ENCODE measurements around the gene SLC20A1. TPM values are rescaled to one million over a fixed set of nuclear protein-coding genes. Genes with fewer than 3 reads are reported as not detected.
A peak's percentile ranks its signal among the peaks of the same experiment; 100 is the strongest.
"Not testable (repeated sequence)": the region's sequence is repeated elsewhere in the genome, so short reads cannot be mapped to it uniquely, and the experiment has no call there.

SLC20A1 gene
- total RNA-seq, 2 donors from 2014 or later: 113 to 130 TPM

GRCh38 chr2:112665113-112665780, 19.5 kb downstream of the SLC20A1 start:
- Mint-ChIP-seq H3K4me1 (peaks cover 13% of the 10 kb centered on the region), H3K27ac (peak overlapping the region; percentile 24), H3K36me3 (ENCODE audit: low read depth) (peaks cover 5% of the 10 kb centered on the region)

DNA sequence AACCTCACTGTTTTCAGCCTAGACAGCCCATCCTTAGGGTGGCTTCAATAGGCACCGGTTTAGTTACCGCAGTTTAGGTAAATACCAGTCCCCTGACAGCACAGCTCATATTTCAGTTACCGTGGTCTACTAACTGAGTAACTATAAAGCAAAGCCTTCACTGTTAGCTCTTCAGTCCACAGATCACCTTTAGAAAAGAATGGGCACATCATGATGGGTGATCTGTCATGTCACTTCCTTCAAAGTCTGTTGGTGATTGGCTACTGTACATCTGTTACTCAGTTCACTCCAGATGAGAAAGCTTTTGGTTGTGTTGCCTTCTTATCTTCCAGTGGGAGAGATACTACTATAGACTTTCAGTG, 21.0 kb downstream of the SLC20A1 start:
- DNase-seq (no peak), ATAC-seq (no peak)
- H3K9me3 ChIP-seq (ENCODE audit: control insufficient read depth, low read length, poor library complexity, severe bottlenecking): no peaks in the 10 kb centered on the region
- Mint-ChIP-seq H3K4me1 (peaks cover 6% of the 10 kb centered on the region), H3K4me3 (no peak overlapping the region), H3K36me3 (ENCODE audit: low read depth) (peaks cover 2% of the 10 kb centered on the region), H3K27me3 (no peaks in the 10 kb centered on the region), H3K27ac (no peak overlapping the region)

More at GRCh38 chr2:112665113-112665780, 19.5 kb downstream of the SLC20A1 start:
- H3K27me3 Mint-ChIP-seq: no peaks in the 10 kb centered on the region
- H3K9me3 ChIP-seq (ENCODE audit: control insufficient read depth, low read length, poor library complexity, severe bottlenecking): no peaks in the 10 kb centered on the region
- ATAC-seq (no peak), DNase-seq (no peak)
- H3K4me3 Mint-ChIP-seq: no peak overlapping the region

- not testable (repeated sequence) for H3K27me3 Mint-ChIP-seq; H3K27ac Mint-ChIP-seq; DNase-seq; H3K4me3 Mint-ChIP-seq; ATAC-seq; H3K4me1 Mint-ChIP-seq; H3K9me3 ChIP-seq (ENCODE audit: control insufficient read depth, low read length, poor library complexity, severe bottlenecking); H3K36me3 Mint-ChIP-seq (ENCODE audit: low read depth)
Measured at GRCh38 chr2:112667540-112667939, 21.8 kb downstream of the SLC20A1 start.

DNA sequence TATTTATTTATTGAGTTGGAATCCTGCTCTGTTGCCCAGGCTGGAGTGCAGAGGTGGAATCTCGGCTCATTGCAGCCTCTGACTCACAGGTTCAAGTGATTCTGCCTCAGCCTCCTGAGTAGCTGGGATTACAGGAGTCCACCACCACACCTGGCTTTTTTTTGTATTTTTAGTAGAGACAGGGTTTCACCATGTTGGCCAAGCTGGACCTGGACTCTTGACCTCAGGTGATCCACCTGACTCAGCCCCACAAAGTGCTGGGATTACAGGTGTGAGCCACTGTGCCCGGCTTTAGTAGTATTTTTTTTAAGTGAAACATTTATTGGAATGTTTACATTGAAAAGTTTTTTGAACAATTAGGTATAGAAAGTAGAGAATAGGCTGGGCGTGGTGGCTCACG, 23.9 kb downstream of the SLC20A1 start:
- peaks cover under 1% of the 10 kb centered on the region for H3K36me3 Mint-ChIP-seq (ENCODE audit: low read depth)
- H3K4me3 Mint-ChIP-seq: no peak overlapping the region
- no peak overlapping the region for H3K27ac Mint-ChIP-seq
- DNase-seq (no peak), ATAC-seq (no peak)
- peaks cover 10% of the 10 kb centered on the region for H3K27me3 Mint-ChIP-seq
- no peaks in the 10 kb centered on the region for H3K9me3 ChIP-seq (ENCODE audit: control insufficient read depth, low read length, poor library complexity, severe bottlenecking)
- peaks cover 4% of the 10 kb centered on the region for H3K4me1 Mint-ChIP-seq

GRCh38 chr2:112670252-112671022, 24.7 kb downstream of the SLC20A1 start:
- ATAC-seq (no peak), DNase-seq (no peak)
- Mint-ChIP-seq H3K27me3 (peaks cover 10% of the 10 kb centered on the region), H3K27ac (no peak overlapping the region), H3K4me1 (peaks cover 1% of the 10 kb centered on the region), H3K36me3 (ENCODE audit: low read depth) (no peaks in the 10 kb centered on the region), H3K4me3 (no peak overlapping the region)
- H3K9me3 ChIP-seq (ENCODE audit: control insufficient read depth, low read length, poor library complexity, severe bottlenecking): no peaks in the 10 kb centered on the region

- H3K27me3 Mint-ChIP-seq: peaks cover 10% of the 10 kb centered on the region
- H3K4me3 Mint-ChIP-seq: no peak overlapping the region
- H3K4me1 Mint-ChIP-seq: no peaks in the 10 kb centered on the region
- no peaks in the 10 kb centered on the region for H3K36me3 Mint-ChIP-seq (ENCODE audit: low read depth)
- no peak for DNase-seq
- no peak overlapping the region for H3K27ac Mint-ChIP-seq
- no peaks in the 10 kb centered on the region for H3K9me3 ChIP-seq (ENCODE audit: control insufficient read depth, low read length, poor library complexity, severe bottlenecking)
- ATAC-seq: no peak
Measured at GRCh38 chr2:112671801-112672200, 26.1 kb downstream of the SLC20A1 start.

- ATAC-seq: no peak
- no peaks in the 10 kb centered on the region for H3K9me3 ChIP-seq (ENCODE audit: control insufficient read depth, low read length, poor library complexity, severe bottlenecking)
- peaks cover 10% of the 10 kb centered on the region for H3K27me3 Mint-ChIP-seq
Measured at GRCh38 chr2:112673008-112673407, 27.3 kb downstream of the SLC20A1 start.

GRCh38 chr2:112674229-112674628, 28.5 kb downstream of the SLC20A1 start:
- no peak overlapping the region for H3K4me3 Mint-ChIP-seq
- H3K27me3 Mint-ChIP-seq: peaks cover 10% of the 10 kb centered on the region
- H3K4me1 Mint-ChIP-seq: no peaks in the 10 kb centered on the region
- H3K27ac Mint-ChIP-seq: no peak overlapping the region
- no peak for DNase-seq
- peak; percentile 30 for ATAC-seq
- no peaks in the 10 kb centered on the region for H3K9me3 ChIP-seq (ENCODE audit: control insufficient read depth, low read length, poor library complexity, severe bottlenecking)
- no peaks in the 10 kb centered on the region for H3K36me3 Mint-ChIP-seq (ENCODE audit: low read depth)

More at GRCh38 chr2:112673008-112673407, 27.3 kb downstream of the SLC20A1 start:
- Mint-ChIP-seq H3K4me3 (no peak overlapping the region), H3K36me3 (ENCODE audit: low read depth) (no peaks in the 10 kb centered on the region), H3K4me1 (no peaks in the 10 kb centered on the region), H3K27ac (no peak overlapping the region)
- DNase-seq: no peak

- DNase-seq: no peak
- H3K4me3 Mint-ChIP-seq: no peak overlapping the region
- peaks cover 2% of the 10 kb centered on the region for H3K36me3 Mint-ChIP-seq (ENCODE audit: low read depth)
- H3K27me3 Mint-ChIP-seq: no peaks in the 10 kb centered on the region
- no peak overlapping the region for H3K27ac Mint-ChIP-seq
- peaks cover 8% of the 10 kb centered on the region for H3K4me1 Mint-ChIP-seq
- ATAC-seq: no peak
- no peaks in the 10 kb centered on the region for H3K9me3 ChIP-seq (ENCODE audit: control insufficient read depth, low read length, poor library complexity, severe bottlenecking)
Measured at GRCh38 chr2:112679484-112679883, 33.7 kb downstream of the SLC20A1 start.

DNA sequence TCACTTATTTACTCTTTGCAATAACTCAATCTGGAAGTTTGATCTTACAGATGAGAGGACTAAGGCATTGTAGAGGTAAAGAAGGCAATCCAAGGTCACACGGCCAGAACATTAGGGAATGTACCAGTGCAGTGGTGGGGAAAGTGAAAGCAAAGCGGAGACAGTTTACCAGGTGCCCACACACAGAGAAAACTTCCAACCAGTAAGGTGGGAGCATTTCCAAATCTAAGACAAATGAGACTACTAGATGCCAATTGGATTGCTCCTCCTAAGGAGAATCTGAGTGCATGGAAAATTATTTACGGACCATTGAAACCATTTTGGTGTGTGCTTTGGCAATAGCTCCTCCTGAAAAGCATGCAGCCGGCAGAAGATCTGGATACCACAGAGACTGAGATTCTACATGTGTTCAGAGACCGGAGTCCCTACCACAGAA, 34.9 kb downstream of the SLC20A1 start:
- DNase-seq (no peak), ATAC-seq (no peak)
- no peaks in the 10 kb centered on the region for H3K9me3 ChIP-seq (ENCODE audit: control insufficient read depth, low read length, poor library complexity, severe bottlenecking)
- peaks cover 12% of the 10 kb centered on the region for H3K4me1 Mint-ChIP-seq
- H3K27me3 Mint-ChIP-seq: no peaks in the 10 kb centered on the region
- H3K27ac Mint-ChIP-seq: peak overlapping the region; percentile 47
- peaks cover 2% of the 10 kb centered on the region for H3K36me3 Mint-ChIP-seq (ENCODE audit: low read depth)
- H3K4me3 Mint-ChIP-seq: no peak overlapping the region

GRCh38 chr2:112682101-112682500, 36.4 kb downstream of the SLC20A1 start:
- Mint-ChIP-seq H3K27ac (no peak overlapping the region), H3K36me3 (ENCODE audit: low read depth) (peaks cover 2% of the 10 kb centered on the region), H3K4me1 (peaks cover 12% of the 10 kb centered on the region), H3K4me3 (no peak overlapping the region), H3K27me3 (no peaks in the 10 kb centered on the region)
- H3K9me3 ChIP-seq (ENCODE audit: control insufficient read depth, low read length, poor library complexity, severe bottlenecking): no peaks in the 10 kb centered on the region
- ATAC-seq (no peak), DNase-seq (no peak)

- no peak for DNase-seq
- no peak overlapping the region for H3K27ac Mint-ChIP-seq
- peaks cover 2% of the 10 kb centered on the region for H3K36me3 Mint-ChIP-seq (ENCODE audit: low read depth)
- H3K4me3 Mint-ChIP-seq: no peak overlapping the region
- no peaks in the 10 kb centered on the region for H3K9me3 ChIP-seq (ENCODE audit: control insufficient read depth, low read length, poor library complexity, severe bottlenecking)
- H3K4me1 Mint-ChIP-seq: peaks cover 12% of the 10 kb centered on the region
- ATAC-seq: no peak
- no peaks in the 10 kb centered on the region for H3K27me3 Mint-ChIP-seq
Measured at GRCh38 chr2:112683550-112684414, 38.0 kb downstream of the SLC20A1 start.

DNA sequence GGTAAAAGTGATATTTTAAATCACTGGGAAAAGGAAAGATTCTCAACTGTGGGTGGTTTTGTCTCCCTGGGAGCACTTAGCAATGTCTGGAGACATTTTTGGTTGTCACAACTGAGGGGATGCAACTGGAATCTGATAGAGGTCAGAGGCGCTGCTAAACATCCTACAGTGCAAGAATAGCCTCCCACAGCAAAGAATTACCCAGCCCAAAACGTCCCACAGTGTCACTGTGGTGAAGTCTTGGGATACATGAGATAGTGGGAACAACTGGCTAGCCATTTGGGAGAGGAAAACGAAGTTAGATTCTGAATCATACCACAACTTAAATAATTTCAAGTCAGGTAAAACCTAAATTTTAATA, 38.7 kb downstream of the SLC20A1 start:
- Mint-ChIP-seq H3K36me3 (ENCODE audit: low read depth) (peaks cover 2% of the 10 kb centered on the region), H3K4me1 (peaks cover 12% of the 10 kb centered on the region), H3K27ac (no peak overlapping the region), H3K4me3 (no peak overlapping the region), H3K27me3 (no peaks in the 10 kb centered on the region)
- ATAC-seq (no peak), DNase-seq (no peak)
- no peaks in the 10 kb centered on the region for H3K9me3 ChIP-seq (ENCODE audit: control insufficient read depth, low read length, poor library complexity, severe bottlenecking)
